HG03025 (cell line): Measurements from ENCODE around the gene GTSE1.

Experiments
- ATAC-seq: cut with Tn5 transposase; IDR thresholded peaks from one replicate; pipeline ENCODE4 v1.9.1; 2021; ENCODE audit warnings: mild to moderate bottlenecking, moderate library complexity; ENCODE audit not compliant: unreplicated experiment, low FRiP score

Gene GTSE1

DNA sequence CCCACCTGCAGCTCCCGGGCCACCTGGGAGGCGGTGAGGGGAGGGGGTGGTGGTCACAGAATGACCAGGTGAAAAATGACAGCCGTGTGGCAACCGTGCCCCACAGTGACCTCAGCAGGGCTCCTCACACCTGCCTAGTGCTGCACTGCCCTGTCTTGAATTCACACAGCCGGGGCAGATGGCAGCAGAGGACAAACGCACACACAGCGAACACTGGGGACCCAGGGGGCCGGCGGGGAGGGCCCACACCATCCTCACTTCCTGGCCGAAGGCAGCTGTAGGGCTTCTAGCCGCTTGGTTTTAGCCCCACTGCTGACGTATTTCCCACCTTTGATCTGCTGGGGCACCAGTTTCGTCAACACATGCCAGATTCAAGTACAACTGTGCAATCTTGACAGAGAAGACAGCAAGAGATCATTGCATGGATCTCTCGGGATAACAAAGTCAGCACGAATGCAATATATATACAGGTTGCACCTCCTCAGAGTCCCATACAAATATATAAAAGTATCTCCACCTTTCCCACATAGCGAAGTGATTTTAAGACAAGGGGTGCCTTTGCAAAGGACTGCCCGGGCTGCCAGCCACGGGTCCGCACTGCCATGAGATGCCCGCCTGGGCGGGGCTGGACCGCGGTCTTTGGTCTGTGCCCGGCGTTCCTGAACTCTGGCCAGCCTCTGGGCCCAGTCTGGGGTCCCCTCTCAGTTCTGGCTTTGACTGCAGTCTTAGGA lies 65.7 kb downstream of the GTSE1 start:
- no peak for ATAC-seq

DNA sequence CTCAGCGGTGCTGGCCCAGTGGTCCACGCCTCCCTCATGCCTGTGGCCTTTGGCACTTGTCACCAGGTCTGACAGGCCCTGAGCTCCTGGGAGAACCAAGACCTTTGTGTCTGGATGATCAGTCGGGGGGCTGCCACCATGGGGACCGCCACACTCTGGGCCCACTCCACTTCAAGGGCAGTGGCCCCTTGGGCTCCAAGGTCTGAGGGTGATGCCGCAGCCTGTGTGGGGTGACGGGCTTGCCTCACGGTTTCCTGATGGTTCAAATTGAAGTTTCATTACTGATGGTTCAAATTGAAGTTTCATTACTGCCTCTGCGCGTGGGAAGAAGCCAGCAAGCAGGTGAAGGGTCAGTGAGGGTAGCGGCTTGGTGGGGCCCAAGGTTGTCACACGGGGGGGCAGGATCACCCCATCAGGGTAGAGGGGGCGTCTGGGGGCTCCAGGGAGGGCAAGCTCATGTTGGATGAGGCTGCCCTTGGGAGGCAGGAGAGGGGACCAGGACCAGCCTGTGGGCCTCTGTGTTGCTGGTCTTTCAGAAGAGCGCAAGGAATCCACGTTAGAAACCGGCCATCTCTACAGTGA lies 66.4 kb downstream of the GTSE1 start:
- no peak for ATAC-seq

- ATAC-seq, result no peak
Measured at GRCh38 chr22:46363611-46364321, 67.1 kb downstream of the GTSE1 start.

GRCh38 chr22:46364341-46365165 lies 67.9 kb downstream of the GTSE1 start:
- ATAC-seq, result no peak

- ATAC-seq, result no peak
Measured at GRCh38 chr22:46365166-46365624, 68.5 kb downstream of the GTSE1 start.

- ATAC-seq, result no peak
Measured at GRCh38 chr22:46366327-46366731, 69.7 kb downstream of the GTSE1 start.

- ATAC-seq, result no peak
Measured at GRCh38 chr22:46366801-46367706, 70.4 kb downstream of the GTSE1 start.

DNA sequence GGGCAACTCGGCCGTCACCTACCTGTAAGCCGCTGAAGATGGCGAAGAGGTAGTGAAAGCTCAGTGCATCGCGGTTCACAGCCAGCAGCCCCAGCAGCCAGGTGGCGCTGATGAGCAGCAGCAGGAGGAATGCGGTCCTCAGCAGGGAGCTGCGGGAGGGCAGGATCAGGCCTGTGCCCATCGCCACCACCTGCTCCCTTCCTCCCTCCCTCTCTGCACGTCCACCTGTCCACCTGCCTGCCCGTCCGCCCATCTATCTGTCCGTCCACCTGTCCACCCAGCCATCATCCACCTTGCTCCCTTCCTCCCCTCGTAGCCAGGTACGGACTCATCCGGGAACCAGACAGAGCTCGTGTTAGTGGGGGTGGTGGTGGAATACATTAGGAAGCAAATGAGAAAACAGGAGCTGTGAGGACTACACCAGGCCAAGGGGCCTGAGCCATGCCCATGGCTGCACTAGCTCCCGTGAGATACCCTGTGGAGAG lies 71.1 kb downstream of the GTSE1 start:
- no peak for ATAC-seq

- no peak for ATAC-seq
Measured at GRCh38 chr22:46368422-46368821, 71.8 kb downstream of the GTSE1 start.

DNA sequence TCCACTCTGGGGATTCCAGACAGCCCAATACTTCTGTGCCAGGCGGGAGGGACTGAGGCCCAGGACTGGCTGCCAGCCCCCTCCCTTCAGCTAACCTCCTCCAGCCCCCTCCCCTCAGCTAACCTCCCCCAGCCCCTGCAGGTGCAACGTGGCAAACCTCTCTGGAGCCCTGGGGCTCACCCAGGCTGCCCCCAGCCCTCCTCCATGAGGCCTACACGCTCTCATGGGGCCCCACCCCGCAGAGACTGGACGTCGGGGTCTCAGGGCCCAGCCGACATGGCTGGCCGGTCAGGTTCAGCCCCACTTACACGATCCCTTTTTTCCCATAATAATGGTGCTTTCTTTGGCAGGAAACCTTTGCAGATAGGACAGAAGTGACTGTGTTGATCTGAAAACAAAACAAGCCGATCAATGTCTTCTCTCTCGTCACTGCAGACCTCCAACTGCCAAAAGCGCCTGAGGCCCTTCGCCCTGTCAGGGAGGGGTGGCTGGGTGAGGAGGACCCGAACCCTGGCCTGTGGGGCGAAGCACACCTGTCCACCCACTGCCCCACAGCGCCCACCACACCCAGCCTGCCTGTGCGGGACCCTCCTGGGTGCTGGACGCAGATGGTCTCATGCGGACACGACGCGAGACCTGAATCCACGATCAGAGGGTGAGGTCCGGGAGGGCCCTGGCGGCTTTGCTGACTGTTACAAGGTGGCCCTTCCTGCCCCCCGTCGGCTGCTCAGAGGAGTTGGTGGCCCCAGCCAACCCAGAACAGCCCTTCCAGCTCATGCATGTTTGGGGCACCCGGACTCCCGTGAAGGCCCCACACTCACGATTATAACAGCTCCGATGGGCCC lies 72.4 kb downstream of the GTSE1 start:
- ATAC-seq, result no peak

GRCh38 chr22:46369716-46370583 lies 73.3 kb downstream of the GTSE1 start:
- ATAC-seq, result no peak

- no peak for ATAC-seq
Measured at GRCh38 chr22:46370584-46371291, 74.1 kb downstream of the GTSE1 start.

DNA sequence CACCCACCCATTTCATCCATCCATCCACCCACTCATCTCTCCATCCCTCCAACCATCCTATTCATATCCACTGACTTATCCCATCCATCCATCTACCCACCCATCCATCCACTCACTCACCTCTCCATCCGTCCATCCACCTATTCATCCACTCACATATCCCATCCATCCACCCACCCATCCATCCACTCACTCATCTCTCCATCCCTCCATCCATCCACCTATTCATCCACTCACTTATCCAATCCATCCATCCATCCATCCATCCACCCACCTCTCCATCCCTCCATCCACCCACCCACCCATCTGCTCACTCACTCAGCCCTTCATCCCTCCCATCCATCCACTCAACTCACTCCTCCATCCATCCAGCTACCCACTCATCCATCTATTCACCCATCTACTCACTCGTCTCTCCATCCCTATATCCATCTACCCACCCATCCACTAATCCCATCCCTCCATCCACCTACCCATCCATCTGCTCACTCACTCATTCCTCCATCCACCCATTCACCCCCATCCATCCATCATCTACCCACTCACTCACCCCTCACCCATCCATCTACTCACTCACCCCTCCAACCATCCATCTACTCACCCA lies 75.1 kb downstream of the GTSE1 start:
- ATAC-seq, result no peak

DNA sequence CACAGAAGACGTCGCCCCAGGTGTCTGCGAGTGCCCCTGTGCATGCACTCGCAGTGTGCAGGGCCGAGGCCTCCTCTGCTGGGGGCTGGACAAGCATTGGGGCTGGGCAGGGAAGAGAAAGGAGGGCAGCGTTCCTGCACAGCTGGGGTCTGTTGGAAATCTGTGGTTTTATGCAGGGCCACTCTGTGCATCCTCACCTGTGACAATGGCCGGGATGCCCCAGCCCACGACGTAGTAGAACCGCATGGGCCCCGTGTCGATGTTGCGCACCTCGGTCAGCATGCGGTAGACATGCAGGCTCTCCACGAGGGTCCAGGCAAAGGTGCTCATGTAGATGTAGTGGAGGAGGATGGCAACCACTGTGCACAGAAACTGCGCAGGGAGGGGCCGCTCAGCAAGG lies 76.0 kb downstream of the GTSE1 start:
- ATAC-seq, result no peak

GRCh38 chr22:46373159-46373558 lies 76.5 kb downstream of the GTSE1 start:
- no peak for ATAC-seq

DNA sequence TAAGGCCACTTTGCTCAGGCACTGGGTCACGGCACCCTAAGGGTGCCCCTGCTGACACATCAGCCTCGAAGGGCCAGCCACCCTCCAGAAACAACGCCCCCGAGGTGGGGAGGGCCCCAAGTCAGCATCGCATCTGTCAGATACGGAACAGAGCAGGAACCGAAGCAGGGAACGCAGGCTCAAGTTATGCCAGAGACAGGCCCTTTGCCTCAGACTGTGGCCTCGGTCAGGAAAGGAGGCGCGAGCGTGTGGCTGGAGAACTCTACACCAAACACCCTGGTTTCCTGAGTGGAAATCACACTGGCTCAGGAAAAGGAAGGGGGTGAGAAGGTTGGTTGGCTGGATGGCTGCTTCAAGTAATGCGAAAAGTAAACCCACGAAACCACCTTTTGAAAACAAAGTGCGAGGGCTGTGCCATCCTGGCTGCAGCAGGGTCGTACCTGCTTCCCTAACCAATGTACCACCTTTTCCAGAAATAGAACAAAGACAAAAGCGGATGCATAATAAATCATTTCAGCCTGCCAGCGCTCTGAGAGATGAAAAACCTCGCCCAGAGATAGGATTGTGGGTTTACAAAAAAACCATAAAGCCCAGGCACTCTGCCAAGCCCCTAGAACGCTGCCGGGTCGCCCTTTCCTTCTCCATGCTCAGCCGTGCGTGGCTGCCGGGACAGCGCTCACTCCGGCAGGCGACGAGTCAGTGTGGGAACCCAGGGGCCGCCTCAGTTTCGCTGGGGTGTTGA lies 77.4 kb downstream of the GTSE1 start:
- ATAC-seq, result no peak
